Stimulated activated naive CD8-positive, alpha-beta T cell treated with anti-CD3 and anti-CD28 coated beads, Interleukin-15, Interleukin-2, amounts not matched to agents 100 U/mL and 50 U/mL, for 24 hours (primary cell): ENCODE measurements around the gene IQCC.

Experiments used
- ATAC-seq: fragments of 150-1000 bp; cut with Tn5 transposase; one replicate; pipeline ENCODE4 v1.10.0; 2021
- DNase-seq: peaks from one replicate; pipeline ENCODE4 v3.0.0; 2021

IQCC gene

DNA sequence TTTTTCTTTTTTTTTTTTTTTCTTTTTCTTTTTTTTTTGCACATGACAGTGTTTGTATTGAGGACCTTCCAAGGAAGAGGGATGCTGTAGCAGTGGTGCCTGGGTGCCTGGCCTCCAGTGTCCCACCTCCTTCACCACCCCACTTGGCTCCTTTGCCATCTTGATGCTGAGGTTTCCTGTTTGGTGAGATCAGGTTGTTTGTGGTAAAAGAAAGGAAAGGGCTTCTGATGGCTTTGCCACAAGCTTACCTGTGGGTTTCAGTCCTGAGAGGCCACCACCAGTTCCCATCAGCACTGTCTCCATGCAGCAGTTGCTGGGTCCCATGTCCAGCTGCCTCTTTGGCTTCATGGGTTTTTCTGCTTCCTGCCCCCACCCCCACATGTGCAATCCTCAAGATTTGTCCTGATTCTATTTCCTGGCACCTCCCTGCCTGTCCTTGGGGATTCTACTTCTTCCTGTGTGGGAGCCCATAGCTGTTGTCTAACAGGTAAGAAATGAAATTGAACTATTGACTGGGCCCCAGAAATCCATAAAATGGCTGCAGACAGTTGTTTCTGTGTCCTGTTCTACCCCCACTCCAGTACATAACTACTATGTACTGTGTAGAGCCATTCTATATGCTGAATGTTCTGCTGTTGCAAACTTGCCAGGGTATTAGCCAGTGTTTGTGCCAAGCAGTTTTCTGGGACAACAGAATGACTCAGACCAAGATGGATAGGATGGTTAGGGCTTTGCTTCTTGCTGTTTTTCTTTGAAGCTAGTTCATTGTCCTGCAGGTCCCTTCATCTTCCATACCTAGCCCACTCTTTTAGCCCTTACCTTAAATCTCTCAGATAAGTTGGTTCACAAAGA lies 9.3 kb upstream of the IQCC start:
- DNase-seq = no peak
- ATAC-seq = no peak

DNA sequence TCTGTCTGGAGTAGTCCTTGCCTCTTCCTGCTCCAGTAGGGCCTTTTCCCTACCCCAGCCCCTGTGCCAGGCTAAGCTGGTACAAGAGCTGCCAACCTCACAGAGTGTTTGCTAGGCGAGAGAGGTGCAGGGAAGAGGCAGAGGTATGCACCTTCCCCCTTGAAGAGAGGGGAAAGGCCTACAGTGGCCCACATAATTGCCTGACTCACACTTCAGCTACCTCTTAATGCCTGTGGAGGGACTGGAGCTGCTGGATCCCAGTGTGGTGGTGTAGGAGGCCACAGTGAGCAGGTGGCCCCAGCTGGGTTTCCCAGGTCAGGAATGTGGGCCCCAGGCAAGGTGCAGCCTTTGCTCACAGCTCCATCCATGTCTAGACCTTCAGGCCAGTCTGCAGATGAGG lies 8.4 kb upstream of the IQCC start:
- DNase-seq = no peak

DNA sequence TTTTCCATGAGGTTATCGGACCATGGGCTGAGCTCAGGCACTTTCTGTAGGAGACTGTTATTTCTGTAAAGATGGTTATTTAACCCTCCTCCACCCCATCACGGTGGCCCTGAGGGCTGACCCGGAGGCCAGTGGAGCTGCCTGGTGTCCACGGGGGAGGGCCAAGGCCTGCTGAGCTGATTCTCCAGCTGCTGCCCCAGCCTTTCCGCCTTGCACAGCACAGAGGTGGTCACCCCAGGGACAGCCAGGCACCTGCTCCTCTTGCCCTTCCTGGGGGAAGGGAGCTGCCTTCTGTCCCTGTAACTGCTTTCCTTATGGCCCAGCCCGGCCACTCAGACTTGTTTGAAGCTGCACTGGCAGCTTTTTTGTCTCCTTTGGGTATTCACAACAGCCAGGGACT lies 7.6 kb upstream of the IQCC start:
- no peak for DNase-seq
- ATAC-seq = no peak

More for the DNA sequence above, 8.4 kb upstream of the IQCC start:
- ATAC-seq = no peak

- ATAC-seq = no peak
- no peak for DNase-seq
Observed at GRCh38 chr1:32198237-32199042, 7.0 kb upstream of the IQCC start.

GRCh38 chr1:32199043-32199716 lies 6.3 kb upstream of the IQCC start:
- no peak for ATAC-seq
- no peak for DNase-seq

DNA sequence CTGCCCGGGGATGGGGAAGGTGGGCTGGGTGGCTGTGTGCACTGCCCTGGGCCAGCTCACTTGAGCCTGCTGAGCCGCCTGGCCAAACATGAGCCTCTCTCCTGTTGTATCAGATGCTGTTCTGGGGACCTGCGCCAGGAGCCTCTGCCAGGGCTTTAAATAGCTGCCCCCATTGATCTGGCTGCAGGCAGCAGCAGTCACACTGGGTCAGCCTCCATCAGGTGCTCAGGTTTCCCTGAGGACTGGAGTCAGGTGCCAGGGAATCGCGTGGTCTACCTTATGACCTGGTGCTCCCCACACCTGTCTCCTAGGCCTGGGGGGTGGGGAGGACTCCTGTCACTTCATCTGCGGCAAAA lies 5.8 kb upstream of the IQCC start:
- ATAC-seq (no peak), DNase-seq (no peak)

DNA sequence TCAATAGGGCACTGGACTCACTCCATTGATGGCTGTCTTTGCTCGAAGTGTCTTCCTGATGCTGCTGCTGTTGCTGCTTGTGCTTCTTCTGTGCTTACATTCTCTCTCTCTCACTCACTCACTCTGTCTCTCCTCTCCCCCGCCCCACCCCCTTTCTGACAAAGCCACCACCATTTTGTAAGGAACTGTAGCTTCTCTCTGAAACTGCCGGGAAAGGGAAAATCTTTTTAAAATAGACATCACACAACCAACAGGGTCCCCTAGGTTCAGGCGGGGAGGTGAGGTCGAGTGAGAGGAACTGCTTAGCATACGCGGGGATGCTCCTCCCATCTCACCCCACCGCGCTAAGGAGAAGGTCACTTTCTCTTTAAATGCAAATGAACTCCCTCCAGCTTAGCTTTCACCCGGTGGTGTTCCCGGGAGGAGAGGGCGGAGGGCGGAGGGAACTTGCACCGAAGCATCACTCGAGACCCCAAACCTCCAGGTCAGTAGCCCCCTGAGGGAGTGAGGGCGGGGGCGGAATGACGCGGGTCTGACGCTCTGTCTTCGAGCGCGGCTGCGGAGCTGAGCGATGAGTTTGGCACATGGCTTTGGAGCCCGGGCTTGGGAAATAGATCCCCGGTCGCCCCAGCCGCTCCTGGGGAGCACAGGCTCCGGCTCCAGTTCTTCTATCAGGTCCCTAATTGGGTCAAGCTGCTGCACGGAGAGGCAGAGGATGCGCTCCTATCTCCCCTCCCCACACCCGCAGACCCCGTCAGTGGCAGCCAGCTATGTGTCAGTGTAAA lies 5.1 kb upstream of the IQCC start, which contains the start of gene CCDC28B:
TSS of gene CCDC28B (plus strand) at position 370 of the 785 bp plus-strand sequence. CDS start 1,341 bp downstream, outside the sequence.
- peak; percentile 77 for DNase-seq

DNA sequence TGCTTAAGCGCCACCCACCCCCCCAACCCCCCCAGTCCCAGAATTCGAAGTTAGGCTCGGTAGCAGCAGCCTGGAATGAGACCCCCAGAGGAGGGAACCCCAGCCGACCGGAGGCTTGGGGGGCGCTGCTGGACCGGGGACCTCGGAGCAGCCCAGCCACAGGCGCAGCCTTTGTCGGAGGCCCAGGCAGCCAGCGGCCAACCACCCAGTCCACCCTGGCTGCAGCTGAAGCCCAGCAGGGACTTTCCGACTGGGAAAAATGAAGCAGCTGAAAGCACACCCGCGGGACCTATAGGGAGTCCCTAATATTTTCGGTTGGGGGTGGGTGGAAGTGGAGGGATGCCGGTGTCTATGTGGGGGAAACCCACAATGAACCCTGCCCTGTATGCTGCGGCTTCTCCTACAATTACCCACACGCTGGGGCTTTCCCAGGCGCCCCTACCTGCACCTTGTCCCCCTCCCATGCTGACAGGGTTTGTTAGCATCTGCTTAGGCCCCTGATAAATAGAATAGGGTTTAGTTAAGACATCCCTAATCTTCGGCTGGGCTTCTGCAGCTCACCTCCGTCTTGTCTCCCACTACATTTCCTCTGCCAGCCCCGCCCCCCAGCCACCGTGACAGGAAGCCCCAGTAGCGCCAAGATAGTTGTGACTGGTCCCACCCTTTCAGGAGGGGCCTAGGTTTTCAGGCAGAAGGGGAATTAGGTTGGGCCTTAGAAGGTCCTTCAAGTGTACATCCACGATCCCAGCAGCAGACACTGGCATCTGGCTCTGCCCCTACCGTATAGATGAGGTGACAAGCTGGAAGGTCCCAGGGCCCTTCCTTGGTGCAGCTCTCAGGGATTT lies 4.2 kb upstream of the IQCC start:
- ATAC-seq (peak; percentile 56), DNase-seq (peak; percentile 90)

More for the DNA sequence above, 5.1 kb upstream of the IQCC start, which contains the start of gene CCDC28B:
- ATAC-seq = peak; percentile 50

- ATAC-seq (no peak), DNase-seq (no peak)
Observed at GRCh38 chr1:32204943-32205361, 519 bp upstream of the IQCC start.

DNA sequence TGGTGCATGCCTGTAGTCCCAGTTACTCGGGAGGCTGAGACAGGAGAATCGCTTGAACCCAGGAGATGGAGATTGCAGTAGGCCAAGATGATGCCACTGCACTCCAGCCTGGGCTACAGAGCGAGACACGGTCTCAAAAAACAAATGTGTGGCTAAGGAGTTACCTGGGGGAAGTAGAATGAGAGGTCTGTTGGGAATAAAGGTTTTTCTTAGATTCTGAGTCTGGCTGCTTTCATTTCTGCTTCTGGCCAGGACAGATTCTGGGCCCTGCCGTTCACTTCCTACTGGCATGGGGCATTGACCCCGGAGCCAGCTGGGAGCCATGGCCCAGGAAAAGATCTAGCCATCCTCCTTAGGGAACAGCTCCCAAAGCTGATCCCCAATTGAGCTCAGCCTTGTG lies 3.0 kb downstream of the IQCC start:
- DNase-seq = no peak
- ATAC-seq = no peak

- no peak for DNase-seq
- ATAC-seq = no peak
Observed at GRCh38 chr1:32208891-32209328, 3.4 kb downstream of the IQCC start, which contains the start of gene DCDC2B. TSS of gene DCDC2B (plus strand) at chr1:32209089. CDS start at chr1:32209094, 5 bp downstream.

GRCh38 chr1:32215629-32216480 lies 10.4 kb downstream of the IQCC start:
- peak; percentile 72 for DNase-seq
- ATAC-seq = peak; percentile 76

DNA sequence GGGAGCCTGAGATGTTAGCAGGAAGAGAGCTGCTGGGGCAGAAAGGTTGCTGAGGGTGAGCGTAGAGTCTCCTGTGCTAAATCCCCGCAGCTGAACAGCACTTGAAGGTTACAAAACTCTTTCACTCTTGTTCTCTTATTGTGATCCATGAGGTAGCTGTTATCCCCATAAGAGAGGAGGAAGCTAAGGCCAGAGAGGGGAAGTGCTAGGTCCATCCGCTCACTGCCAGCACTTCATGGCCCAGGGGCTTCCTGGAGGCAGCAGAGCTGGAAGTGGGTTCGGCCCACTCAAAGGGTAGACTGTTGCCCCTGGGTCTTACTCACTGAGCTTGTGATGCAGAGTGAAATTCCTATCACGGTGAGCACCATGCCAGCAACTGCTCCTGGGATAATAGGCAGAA lies 11.1 kb downstream of the IQCC start:
- no peak for ATAC-seq
- no peak for DNase-seq

DNA sequence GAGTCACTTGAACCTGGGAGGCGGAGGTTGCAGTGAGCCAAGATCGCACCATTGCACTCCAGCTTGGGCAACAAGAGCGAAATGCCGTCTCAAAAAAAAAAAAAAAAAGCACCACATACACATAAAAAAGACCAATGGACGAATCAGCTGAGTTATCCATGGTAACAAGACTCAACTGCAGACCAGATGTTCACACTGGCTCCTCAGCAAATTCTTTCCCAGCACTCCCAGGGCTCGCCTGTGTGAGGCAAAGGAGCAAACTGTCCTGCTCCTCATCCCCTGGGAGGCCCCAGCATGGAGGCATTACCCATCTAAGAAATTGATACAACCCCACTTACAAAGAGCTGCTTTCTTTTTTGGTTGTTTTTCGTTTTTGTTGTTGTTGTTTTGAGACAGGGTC lies 13.6 kb downstream of the IQCC start:
- ATAC-seq (no peak), DNase-seq (no peak)

DNA sequence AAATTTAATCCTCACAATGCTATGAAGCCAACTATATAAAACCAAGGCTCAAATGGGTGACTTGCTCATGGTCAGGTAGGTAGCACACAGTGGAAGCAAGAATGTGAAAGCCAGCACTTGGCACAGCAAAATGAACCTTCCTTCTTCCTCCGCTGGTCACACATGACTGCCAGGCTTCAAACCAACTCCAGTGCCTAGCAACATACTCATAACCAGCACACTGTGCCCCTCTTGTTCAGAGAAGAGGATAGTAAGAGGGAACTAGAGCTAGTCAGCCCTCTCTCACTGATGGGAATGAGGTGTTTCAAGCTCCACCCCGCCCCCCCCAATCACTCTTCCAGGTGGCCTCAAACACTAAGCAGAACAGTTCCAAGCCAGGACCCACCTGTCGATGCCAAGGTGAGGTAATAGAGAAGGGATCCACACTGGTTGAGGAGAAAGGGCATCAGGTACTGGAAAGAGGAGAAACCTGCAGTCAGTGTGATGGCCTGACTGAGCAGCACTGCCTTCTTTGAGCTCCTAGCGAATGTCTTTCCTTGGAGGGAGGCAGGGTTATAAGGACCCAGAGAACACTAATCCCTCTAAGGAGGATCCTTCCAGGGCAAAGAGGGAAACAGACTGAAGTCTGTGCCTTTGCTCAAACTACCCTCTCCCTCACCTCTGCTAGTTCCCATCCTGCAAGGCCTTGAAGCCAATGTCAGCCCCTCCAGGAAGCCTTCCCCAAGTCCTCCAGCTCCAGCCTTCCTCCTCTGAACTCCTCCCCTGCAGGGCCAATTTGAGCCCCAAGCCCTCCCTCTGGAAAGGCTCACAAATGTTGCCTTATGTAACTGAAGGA lies 15.5 kb downstream of the IQCC start:
- DNase-seq (no peak), ATAC-seq (no peak)

- no peak for ATAC-seq
- no peak for DNase-seq
Observed at GRCh38 chr1:32221581-32221979, 16.1 kb downstream of the IQCC start.

GRCh38 chr1:32221980-32222755 lies 16.7 kb downstream of the IQCC start, which contains the start of the genes EIF3I and TMEM234:
TSS of gene EIF3I (plus strand) at chr1:32222407. CDS start at chr1:32222442, 35 bp downstream.
TSS of gene TMEM234 (minus strand) at chr1:32222353. CDS start at chr1:32222322, 31 bp downstream.
- peak; percentile 94 for ATAC-seq

DNA sequence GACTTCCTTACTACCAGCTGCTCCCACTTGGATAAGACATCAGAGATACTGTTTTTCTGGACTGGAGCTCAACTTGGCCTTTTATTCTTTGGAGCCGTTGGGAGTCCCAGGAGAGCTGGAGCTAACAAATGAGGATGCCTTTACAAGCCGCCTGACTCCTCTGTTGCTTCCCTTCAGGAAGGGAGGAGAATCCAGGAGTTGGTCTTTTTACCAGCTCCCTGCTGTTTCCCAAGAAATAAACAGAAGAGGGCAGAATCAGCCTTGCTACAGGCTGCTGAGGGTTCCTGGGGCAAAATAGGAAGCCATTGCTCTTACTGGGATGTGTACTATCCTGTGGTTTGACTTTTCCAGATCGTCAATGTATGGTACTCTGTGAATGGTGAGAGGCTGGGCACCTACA lies 18.2 kb downstream of the IQCC start:
- DNase-seq (no peak), ATAC-seq (no peak)

More at GRCh38 chr1:32221980-32222755, 16.7 kb downstream of the IQCC start, which contains the start of the genes EIF3I and TMEM234:
- peak; percentile 91 for DNase-seq
